ENCODE measurements around the gene NCDN.

DNA sequence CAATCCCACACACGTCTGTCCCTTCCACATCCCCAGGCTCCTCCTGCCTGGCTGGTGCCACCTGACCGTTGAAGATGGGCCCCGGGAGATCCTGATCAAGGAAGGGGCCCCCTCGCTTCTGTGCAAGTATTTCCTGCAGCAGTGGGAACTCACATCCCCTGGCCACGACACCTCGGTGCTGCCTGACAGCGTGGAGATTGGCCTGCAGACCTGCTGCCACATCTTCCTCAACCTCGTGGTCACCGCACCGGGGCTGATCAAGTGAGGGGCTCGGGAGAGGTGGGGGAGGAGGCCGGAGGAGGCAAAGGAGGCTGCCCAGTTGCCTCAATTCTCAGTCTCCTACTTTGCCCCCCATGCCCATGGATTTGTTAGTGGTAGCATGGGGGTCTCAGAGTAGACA, 5.6 kb downstream of the NCDN start:
- TF ChIP-seq EP300 (IDR thresholded peaks at IDR 0.05) (no peak), POLR2AphosphoS5 (IDR thresholded peaks at IDR 0.05) (no peak)

Data from sigmoid colon (tissue), 4 donors.